Upper lobe of left lung (tissue), 6 donors: ENCODE measurements around the gene PLXNA4. TPM values are rescaled to one million over a fixed set of nuclear protein-coding genes. Genes with fewer than 3 reads are reported as not detected.

Experiments
- ATAC-seq, 2 donors: fragments of 200-7000 bp; cut with Tn5 transposase; one replicate each; pipeline ENCODE4 v1.9.1; 2022; ENCODE audit warnings: mild to moderate bottlenecking in 2 of 2, moderate library complexity in 2 of 2; ENCODE audit not compliant: low FRiP score in 2 of 2
- DNase-seq, 2 donors: peaks; one replicate each; pipeline ENCODE4 v3.0.0-alpha.2; 2019 to 2020
- H3K27ac ChIP-seq, 4 donors: fragments of 200-600 bp; sonication (generic); one replicate each; pipeline ENCODE4 v1.5.1; 2016 to 2019
- H3K27me3 ChIP-seq, 4 donors: fragments of 200-600 bp; sonication (generic); one replicate each; pipeline ENCODE4 v1.5.1; 2017 to 2019
- H3K36me3 ChIP-seq, 4 donors: fragments of 200-600 bp; sonication (generic); one replicate each; pipeline ENCODE4 v1.5.1; 2016 to 2019
- H3K4me1 ChIP-seq, 4 donors: fragments of 200-600 bp; sonication (generic); one replicate each; pipeline ENCODE4 v1.5.1; 2018 to 2019
- H3K4me3 ChIP-seq, 4 donors: fragments of 200-600 bp; sonication (generic); one replicate each; pipeline ENCODE4 v1.5.1; 2017 to 2019; ENCODE audit warnings: mild to moderate bottlenecking in 2 of 4, moderate library complexity in 1 of 4
- H3K9me3 ChIP-seq, 4 donors: fragments of 200-600 bp; sonication (generic); one replicate each; pipeline ENCODE4 v1.5.1; 2018 to 2019
- CTCF ChIP-seq, 6 experiments: fragments of 450-650 bp in 4 of 6; fragments of 200-600 bp in 2 of 6; sonication (generic) in 2 of 6; IDR thresholded peaks; one replicate each; pipeline ENCODE4 v1.5.1; 2016 to 2019; ENCODE audit warnings: antibody characterized with exemption in 6 of 6
- EP300 ChIP-seq, 4 donors: sonication (generic); formaldehyde crosslinking; IDR thresholded peaks; one replicate each; pipeline ENCODE4 v1.5.1; 2017; ENCODE audit warnings: antibody characterized with exemption in 4 of 4, control low read depth in 2 of 4
- POLR2A ChIP-seq, 4 donors: fragments of 450-650 bp; IDR thresholded peaks; one replicate each; pipeline ENCODE4 v1.5.1; 2016 to 2017; ENCODE audit warnings: antibody characterized with exemption in 4 of 4, mild to moderate bottlenecking in 2 of 4
- POLR2AphosphoS5 ChIP-seq, 2 donors: sonication (generic); formaldehyde crosslinking; IDR thresholded peaks; one replicate each; pipeline ENCODE4 v1.5.1; 2017; ENCODE audit warnings: antibody characterized with exemption in 2 of 2
- WGBS, 2 donors: methylation state at CpG; one replicate each; pipeline ENCODE4 v1.1.5; 2017 to 2018; 5-methylcytosine and 5-hydroxymethylcytosine counted together
- total RNA-seq, 6 donors: library from RNA; depleted of rRNA in 4 of 6; stranded (reverse); fragments of >200 nt in 4 of 6; gene quantifications; one replicate each; pipeline versions ENCODE4 v1.1.0 to v1.2.1, GENCODE V29; 2016 to 2021
- donor health status: DM: no; HTN: no; CAD: no; lungs with moderate emphysema.
- donor health status: DM: no; HTN: yes; CAD: no; lungs with severe emphysema.

PLXNA4 gene
- total RNA-seq, 6 donors from 2014 or later = 1.1 to 5.9 (median 2.6) TPM

DNA sequence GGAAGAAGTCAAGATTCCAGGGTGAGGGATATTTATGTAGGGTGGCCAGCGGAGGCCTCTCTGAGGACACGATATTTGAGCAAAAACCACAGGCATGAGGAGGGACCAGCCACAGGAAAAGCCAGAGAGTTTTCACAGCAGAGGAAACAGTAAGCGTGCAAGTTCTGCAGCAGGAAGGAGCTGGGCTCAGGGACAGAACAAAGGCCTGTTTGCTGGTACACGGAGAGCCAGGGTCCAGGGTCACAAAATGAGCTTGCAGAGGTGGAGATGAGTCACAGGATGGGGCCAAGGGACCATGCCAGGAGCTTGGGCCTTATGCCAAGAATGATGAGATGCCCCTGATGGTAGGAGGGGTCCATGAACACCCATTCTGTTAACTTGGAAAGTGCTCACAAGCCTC lies 283.5 kb downstream of the PLXNA4 start:
- Histone ChIP-seq H3K9me3 (no peaks in the 10 kb centered on the region), H3K36me3 (no peaks in the 10 kb centered on the region), H3K4me1 (no peaks in the 10 kb centered on the region), H3K27ac (no peak overlapping the region), H3K27me3 (no peaks in the 10 kb centered on the region), H3K4me3 (no peak overlapping the region)
- ATAC-seq (no peak), DNase-seq (no peak)
- 48 to 50% methylated on average over 4 of the region's 4 CpGs for WGBS, 2 donors
- TF ChIP-seq CTCF (IDR thresholded peaks at IDR 0.05) (no peak), POLR2A (IDR thresholded peaks at IDR 0.05) (no peak), POLR2AphosphoS5 (IDR thresholded peaks at IDR 0.05) (no peak), EP300 (IDR thresholded peaks at IDR 0.05) (no peak)

DNA sequence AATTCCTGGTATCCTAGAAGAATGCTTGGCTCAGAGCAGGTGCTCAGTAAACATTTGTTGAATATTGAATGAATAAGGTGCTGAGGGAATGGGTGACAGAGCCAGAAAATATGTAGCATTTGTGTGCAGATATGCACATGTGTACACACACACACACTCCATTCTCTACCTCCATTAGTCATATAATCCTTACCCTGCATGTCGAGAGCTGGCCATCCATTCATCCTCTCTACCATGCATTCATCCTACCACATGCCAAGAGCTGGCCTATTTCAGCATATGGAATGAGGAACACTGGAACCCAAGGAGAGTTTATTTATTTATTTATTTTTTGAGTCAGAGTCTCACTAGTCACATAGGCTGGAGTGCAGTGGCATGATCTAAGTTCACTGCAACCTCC lies 284.8 kb downstream of the PLXNA4 start:
- 88 to 92% methylated on average over 1 of the region's 1 CpG for WGBS, 2 donors
- ATAC-seq (no peak), DNase-seq (no peak)
- Histone ChIP-seq H3K4me3 (no peak overlapping the region), H3K27ac (no peak overlapping the region), H3K36me3 (no peaks in the 10 kb centered on the region), H3K4me1 (no peaks in the 10 kb centered on the region), H3K9me3 (no peaks in the 10 kb centered on the region), H3K27me3 (no peaks in the 10 kb centered on the region)
- TF ChIP-seq POLR2A (IDR thresholded peaks at IDR 0.05) (no peak), EP300 (IDR thresholded peaks at IDR 0.05) (no peak), CTCF (IDR thresholded peaks at IDR 0.05) (no peak)

DNA sequence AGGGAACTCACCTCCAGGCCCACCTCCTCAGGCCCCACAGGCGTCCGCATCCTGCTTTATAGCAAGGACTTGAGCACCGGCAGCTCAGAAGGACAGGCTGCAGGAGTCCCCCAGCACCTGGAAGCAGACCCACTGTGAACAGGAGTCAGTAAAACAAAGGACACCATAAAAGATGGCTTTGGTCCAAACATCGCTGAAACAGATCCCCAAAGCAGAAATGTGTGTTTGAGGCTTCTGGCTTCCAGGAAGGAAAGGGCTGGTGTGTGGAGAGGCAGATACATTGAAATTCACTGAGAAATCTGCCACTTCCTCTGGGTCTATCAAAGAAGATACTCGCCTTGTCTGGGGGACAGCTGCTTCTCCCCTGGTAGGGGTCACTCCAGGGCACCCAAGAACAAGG lies 286.2 kb downstream of the PLXNA4 start:
- ATAC-seq (no peak), DNase-seq (no peak)
- TF ChIP-seq POLR2AphosphoS5 (IDR thresholded peaks at IDR 0.05) = no peak
- no peak for TF ChIP-seq POLR2A (IDR thresholded peaks at IDR 0.05)
- TF ChIP-seq CTCF (IDR thresholded peaks at IDR 0.05) = no peak
- TF ChIP-seq EP300 (IDR thresholded peaks at IDR 0.05) = no peak

GRCh38 chr7:132286836-132287235 lies 289.4 kb downstream of the PLXNA4 start:
- Histone ChIP-seq H3K27me3 (no peaks in the 10 kb centered on the region), H3K9me3 (no peaks in the 10 kb centered on the region), H3K4me1 (no peaks in the 10 kb centered on the region), H3K36me3 (no peaks in the 10 kb centered on the region), H3K4me3 (no peak overlapping the region), H3K27ac (no peak overlapping the region)
- no peak for ATAC-seq
- 62 to 78% methylated on average over 4 to 5 of the region's 5 CpGs for WGBS, 2 donors
- TF ChIP-seq EP300 (IDR thresholded peaks at IDR 0.05) = no peak
- TF ChIP-seq CTCF (IDR thresholded peaks at IDR 0.05) = no peak
- TF ChIP-seq POLR2A (IDR thresholded peaks at IDR 0.05) = no peak
- TF ChIP-seq POLR2AphosphoS5 (IDR thresholded peaks at IDR 0.05) = no peak
- DNase-seq = no peak

More for the DNA sequence above, 286.2 kb downstream of the PLXNA4 start:
- H3K27ac ChIP-seq = no peak overlapping the region
- no peak overlapping the region for H3K4me3 ChIP-seq
- no peaks in the 10 kb centered on the region for H3K27me3 ChIP-seq
- WGBS, 2 donors = 46 to 63% methylated on average over 3 to 5 of the region's 5 CpGs
- no peaks in the 10 kb centered on the region for H3K36me3 ChIP-seq
- no peaks in the 10 kb centered on the region for H3K4me1 ChIP-seq
- H3K9me3 ChIP-seq = no peaks in the 10 kb centered on the region

DNA sequence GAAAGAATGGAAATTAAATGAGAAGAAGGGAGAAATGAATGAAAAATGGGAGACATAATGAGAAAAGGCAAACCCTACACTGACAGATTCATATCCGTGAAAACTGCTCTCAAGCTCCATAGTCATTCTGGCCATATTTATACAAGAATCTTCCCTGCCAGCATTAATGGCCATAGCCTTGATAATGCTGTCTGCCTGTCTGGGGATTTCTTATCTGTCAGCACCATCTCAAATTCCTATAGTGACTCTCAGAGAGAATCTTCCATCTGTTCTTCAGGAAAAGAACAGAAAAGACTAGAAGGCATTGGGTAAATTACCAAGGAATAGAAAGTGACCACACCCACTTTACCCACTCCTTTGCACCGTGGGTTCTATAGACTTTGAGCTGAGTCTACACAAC lies 295.9 kb downstream of the PLXNA4 start:
- no peaks in the 10 kb centered on the region for H3K9me3 ChIP-seq
- WGBS, 2 donors = 55 to 62% methylated on average over 2 of the region's 2 CpGs
- DNase-seq = no peak
- no peak overlapping the region for H3K4me3 ChIP-seq
- H3K27me3 ChIP-seq = no peaks in the 10 kb centered on the region
- no peak for ATAC-seq
- no peak overlapping the region for H3K27ac ChIP-seq
- no peaks in the 10 kb centered on the region for H3K36me3 ChIP-seq
- H3K4me1 ChIP-seq = no peaks in the 10 kb centered on the region
- no peak for TF ChIP-seq CTCF (IDR thresholded peaks at IDR 0.05)
- TF ChIP-seq POLR2A (IDR thresholded peaks at IDR 0.05) = no peak
- no peak for TF ChIP-seq POLR2AphosphoS5 (IDR thresholded peaks at IDR 0.05)
- TF ChIP-seq EP300 (IDR thresholded peaks at IDR 0.05) = no peak
